ENCODE results near the gene ENTPD1.
"Not testable (repeated sequence)": the region's sequence is repeated elsewhere in the genome, so short reads cannot be mapped to it uniquely, and the experiment has no call there.

The ENTPD1 gene

GRCh38 chr10:95756041-95756761 lies at the start of gene ENTPD1:
Gene ENTPD1, plus strand, starts transcription at chr10:95756163. Its CDS starts 77 bp downstream, at chr10:95756240.
- peak in 17 of 42 donors; percentile 4 to 48 (median 22) for DNase-seq
- intact Hi-C loops (cut with DNase I) = no loop called here

GRCh38 chr10:95706573-95706972 lies 49.4 kb upstream of the ENTPD1 start:
- DNase-seq = no peak
- intact Hi-C loops (cut with DNase I) = no loop called here

GRCh38 chr10:95706990-95707389 lies 49.0 kb upstream of the ENTPD1 start:
- no peak for DNase-seq
- intact Hi-C loops (cut with DNase I) = no loop called here

GRCh38 chr10:95711492-95711891 lies 44.5 kb upstream of the ENTPD1 start:
- DNase-seq = no peak
- intact Hi-C loops (cut with DNase I) = no loop called here

GRCh38 chr10:95716466-95716865 lies 39.5 kb upstream of the ENTPD1 start:
- intact Hi-C loops (cut with DNase I) = no loop called here
- DNase-seq = no peak

- no peak for DNase-seq
- intact Hi-C loops (cut with DNase I) = no loop called here
Observed at GRCh38 chr10:95716866-95717265, 39.1 kb upstream of the ENTPD1 start.

GRCh38 chr10:95720745-95721144 lies 35.2 kb upstream of the ENTPD1 start:
- intact Hi-C loops (cut with DNase I) = not testable (repeated sequence)

GRCh38 chr10:95722496-95722895 lies 33.5 kb upstream of the ENTPD1 start:
- intact Hi-C loops (cut with DNase I) = not testable (repeated sequence)

More at GRCh38 chr10:95720745-95721144, 35.2 kb upstream of the ENTPD1 start:
- DNase-seq = not testable (repeated sequence)

GRCh38 chr10:95728526-95728925 lies 27.4 kb upstream of the ENTPD1 start:
- peak in 5 of 42 donors; percentile 11 to 46 (median 25) for DNase-seq
- intact Hi-C loops (cut with DNase I) = no loop called here

More at GRCh38 chr10:95722496-95722895, 33.5 kb upstream of the ENTPD1 start:
- not testable (repeated sequence) for DNase-seq

- no peak for DNase-seq
- intact Hi-C loops (cut with DNase I) = no loop called here
Observed at GRCh38 chr10:95729323-95730055, 26.5 kb upstream of the ENTPD1 start.

- intact Hi-C loops (cut with DNase I) = no loop called here
Observed at GRCh38 chr10:95730233-95730632, 25.7 kb upstream of the ENTPD1 start.

GRCh38 chr10:95732907-95733306 lies 23.1 kb upstream of the ENTPD1 start:
- intact Hi-C loops (cut with DNase I); DNase-seq: not testable (repeated sequence)

More at GRCh38 chr10:95730233-95730632, 25.7 kb upstream of the ENTPD1 start:
- DNase-seq = no peak

- intact Hi-C loops (cut with DNase I) = no loop called here
- DNase-seq = no peak
Observed at GRCh38 chr10:95739056-95739455, 16.9 kb upstream of the ENTPD1 start.

GRCh38 chr10:95741807-95742467 lies 14.0 kb upstream of the ENTPD1 start:
- intact Hi-C loops (cut with DNase I) = no loop called here
- no peak for DNase-seq

GRCh38 chr10:95742485-95742884 lies 13.5 kb upstream of the ENTPD1 start:
- no peak for DNase-seq
- intact Hi-C loops (cut with DNase I) = no loop called here

- intact Hi-C loops (cut with DNase I) = no loop called here
- DNase-seq = no peak
Observed at GRCh38 chr10:95742962-95743535, 12.9 kb upstream of the ENTPD1 start.

- no peak for DNase-seq
- intact Hi-C loops (cut with DNase I) = no loop called here
Observed at GRCh38 chr10:95745501-95745900, 10.5 kb upstream of the ENTPD1 start.

- intact Hi-C loops (cut with DNase I) = no loop called here
- no peak for DNase-seq
Observed at GRCh38 chr10:95748349-95748748, 7.6 kb upstream of the ENTPD1 start.

GRCh38 chr10:95755511-95756004 lies 405 bp upstream of the ENTPD1 start:
- peak in 31 of 42 donors; percentile 9 to 68 (median 28) for DNase-seq
- intact Hi-C loops (cut with DNase I) = no loop called here

Data from head of caudate nucleus (tissue), 42 donors.